ENCODE data around the gene C20orf204. TPM values are rescaled to one million over a fixed set of nuclear protein-coding genes. Genes with fewer than 3 reads are reported as not detected.

C20orf204 gene
- total and polyA plus RNA-seq, 7 donors: under 0.01 to 1.7 (median 0.41) TPM; not detected in 2

GRCh38 chr20:64078934-64079272, 42.9 kb downstream of the C20orf204 start:
- intact Hi-C loops (cut with DNase I): no loop called here
- peak overlapping the region; percentile 60 to 85 (median 70) for H3K4me3 ChIP-seq
- peak overlapping the region; percentile 70 to 81 (median 74) for H3K27ac ChIP-seq
- H3K9me3 ChIP-seq: no peaks in the 10 kb centered on the region
- H3K4me1 ChIP-seq: peaks cover 0 to 29% (median 26%) of the 10 kb centered on the region in 4 donors
- H3K36me3 ChIP-seq: peaks cover 0 to 7% (median 3%) of the 10 kb centered on the region in 4 donors
- TF ChIP-seq POLR2AphosphoS5 (IDR thresholded peaks at IDR 0.05) (no peak), EP300 (IDR thresholded peaks at IDR 0.05) (no peak), POLR2A (IDR thresholded peaks at IDR 0.05) (no peak)
- TF ChIP-seq, protein P1, sequence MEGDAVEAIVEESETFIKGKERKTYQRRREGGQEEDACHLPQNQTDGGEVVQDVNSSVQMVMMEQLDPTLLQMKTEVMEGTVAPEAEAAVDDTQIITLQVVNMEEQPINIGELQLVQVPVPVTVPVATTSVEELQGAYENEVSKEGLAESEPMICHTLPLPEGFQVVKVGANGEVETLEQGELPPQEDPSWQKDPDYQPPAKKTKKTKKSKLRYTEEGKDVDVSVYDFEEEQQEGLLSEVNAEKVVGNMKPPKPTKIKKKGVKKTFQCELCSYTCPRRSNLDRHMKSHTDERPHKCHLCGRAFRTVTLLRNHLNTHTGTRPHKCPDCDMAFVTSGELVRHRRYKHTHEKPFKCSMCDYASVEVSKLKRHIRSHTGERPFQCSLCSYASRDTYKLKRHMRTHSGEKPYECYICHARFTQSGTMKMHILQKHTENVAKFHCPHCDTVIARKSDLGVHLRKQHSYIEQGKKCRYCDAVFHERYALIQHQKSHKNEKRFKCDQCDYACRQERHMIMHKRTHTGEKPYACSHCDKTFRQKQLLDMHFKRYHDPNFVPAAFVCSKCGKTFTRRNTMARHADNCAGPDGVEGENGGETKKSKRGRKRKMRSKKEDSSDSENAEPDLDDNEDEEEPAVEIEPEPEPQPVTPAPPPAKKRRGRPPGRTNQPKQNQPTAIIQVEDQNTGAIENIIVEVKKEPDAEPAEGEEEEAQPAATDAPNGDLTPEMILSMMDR (IDR thresholded peaks at IDR 0.05): no peak
- DNase-seq: no peak
- H3K27me3 ChIP-seq: peaks cover 3 to 16% (median 3%) of the 10 kb centered on the region in 3 donors
- 7 to 8% methylated on average over 4 of the region's 4 CpGs for WGBS, 2 donors

DNA sequence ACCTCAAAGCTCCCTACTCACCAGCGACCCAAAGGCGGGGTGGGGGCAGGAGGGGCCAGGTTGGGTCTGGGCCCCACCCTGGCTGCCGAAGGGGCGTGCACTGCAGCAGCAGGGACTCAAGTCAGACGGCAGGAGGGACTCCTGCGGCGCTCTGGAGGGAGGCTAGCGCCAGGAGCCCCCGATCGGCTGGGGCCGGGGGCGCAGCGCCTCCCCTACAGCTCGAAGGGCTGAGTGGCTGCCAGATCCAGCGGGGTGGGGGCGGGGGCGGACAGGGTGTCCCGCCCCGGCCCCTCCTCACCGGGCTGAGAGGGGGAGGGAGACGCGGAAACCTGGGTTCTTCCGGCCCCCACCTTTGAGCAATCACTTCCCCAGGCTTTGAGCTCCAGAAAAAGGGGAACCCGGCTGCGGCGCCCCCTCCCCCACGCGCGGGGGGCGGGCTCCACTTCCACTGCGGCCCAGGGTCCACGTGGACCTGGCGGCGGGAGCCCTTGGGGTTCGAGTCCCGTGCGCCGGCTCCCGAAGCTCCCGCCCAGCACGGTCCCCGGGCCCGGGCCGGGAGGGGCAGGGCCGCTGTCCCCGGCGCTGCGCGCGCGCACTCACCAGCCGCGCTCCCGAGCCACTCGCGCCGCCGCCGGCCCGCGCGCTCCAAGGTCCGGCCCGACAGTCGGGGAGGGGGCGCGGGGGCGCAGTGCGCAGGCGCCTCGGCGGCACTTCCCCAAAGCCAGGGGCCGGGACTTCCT, 43.5 kb downstream of the C20orf204 start, which contains the start of gene RGS19:
Gene RGS19 (minus strand): TSS at position 246 of the 740 bp plus-strand sequence. CDS start 2,632 bp downstream, outside the sequence.
- intact Hi-C loops (cut with DNase I): loop anchor here (5.0 kb wide), 1 partner anchor 977 kb away; no protein-coding TSS in a partner anchor
- peak; percentile 85 for DNase-seq
- Histone ChIP-seq H3K27ac (peak within 1 kb of the TSS; percentile 70 to 81 (median 74)), H3K4me3 (peak within 1 kb of the TSS; percentile 60 to 85 (median 70)), H3K4me1 (peaks cover 0 to 33% (median 30%) of the 10 kb centered on the region in 4 donors), H3K27me3 (peaks cover 6 to 21% (median 9%) of the 10 kb centered on the region in 3 donors), H3K9me3 (no peaks in the 10 kb centered on the region), H3K36me3 (peaks cover 0 to 2% (median 0%) of the 10 kb centered on the region in 4 donors)
- 0% methylated on average over 73 of the region's 73 CpGs for WGBS, 2 donors
- TF ChIP-seq, protein P1 (IDR thresholded peaks at IDR 0.05): no peak
- TF ChIP-seq EP300 (IDR thresholded peaks at IDR 0.05): no peak
- TF ChIP-seq POLR2A (IDR thresholded peaks at IDR 0.05): no peak
- no peak for TF ChIP-seq POLR2AphosphoS5 (IDR thresholded peaks at IDR 0.05)

DNA sequence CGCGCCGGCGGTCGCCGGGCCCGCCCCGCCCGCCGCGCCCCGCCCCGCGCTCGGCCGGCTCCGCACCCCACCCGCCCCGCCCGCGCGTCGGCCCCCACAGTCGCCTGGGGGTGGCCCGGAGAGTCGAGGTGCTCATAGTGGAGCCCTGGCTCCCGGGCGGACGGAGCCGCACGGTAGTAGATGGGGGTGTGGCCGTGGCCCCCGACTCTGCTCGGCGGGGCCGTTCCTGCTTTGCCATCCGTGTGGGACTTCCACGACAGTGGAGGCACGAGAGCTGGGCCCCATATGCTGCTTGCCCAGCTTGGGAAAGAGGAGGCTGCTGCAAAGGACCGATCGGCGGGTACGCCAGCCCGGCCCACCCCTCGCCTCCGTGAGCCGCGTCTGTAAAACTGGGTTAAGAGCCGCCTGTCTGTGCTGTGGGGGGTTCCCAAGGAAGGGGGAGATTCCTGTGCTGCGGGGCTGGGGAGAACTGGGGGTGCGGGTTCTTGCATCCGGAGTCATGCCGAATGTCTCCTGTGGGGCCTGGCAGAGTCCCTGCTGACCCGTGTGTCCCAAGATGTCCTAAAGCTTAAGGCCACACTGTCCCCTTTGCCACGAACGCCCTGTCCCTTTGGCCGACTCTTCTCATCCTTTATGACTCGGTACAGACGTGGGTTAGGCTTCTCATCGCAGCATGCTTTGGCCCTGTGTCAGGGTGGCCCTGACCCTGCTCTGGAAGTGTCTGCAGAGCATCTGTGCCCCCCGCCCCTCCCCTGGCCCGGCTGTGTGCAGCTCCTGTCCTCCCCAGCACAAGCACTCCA, 44.2 kb downstream of the C20orf204 start, which contains the start of gene OPRL1:
Gene OPRL1 (plus strand): TSS at position 70 of the 800 bp plus-strand sequence. CDS start 12,639 bp downstream, outside the sequence.
- H3K4me1 ChIP-seq: peaks cover 0 to 37% (median 31%) of the 10 kb centered on the region in 4 donors
- H3K9me3 ChIP-seq: no peaks in the 10 kb centered on the region
- peak within 1 kb of the TSS; percentile 60 to 85 (median 70) for H3K4me3 ChIP-seq
- 2 to 5% methylated on average over 62 of the region's 62 CpGs for WGBS, 2 donors
- DNase-seq: no peak
- TF ChIP-seq EP300 (IDR thresholded peaks at IDR 0.05) (peak in 1 of 4 donors; percentile 61), POLR2AphosphoS5 (IDR thresholded peaks at IDR 0.05) (no peak), POLR2A (IDR thresholded peaks at IDR 0.05) (no peak)
- TF ChIP-seq, protein P1 (IDR thresholded peaks at IDR 0.05): no peak
- peaks cover 14 to 29% (median 17%) of the 10 kb centered on the region in 3 donors for H3K27me3 ChIP-seq
- intact Hi-C loops (cut with DNase I): loop anchor here (5.0 kb wide), 1 partner anchor 978 kb away; no protein-coding TSS in a partner anchor
- peak within 1 kb of the TSS; percentile 70 to 81 (median 74) for H3K27ac ChIP-seq
- no peaks in the 10 kb centered on the region for H3K36me3 ChIP-seq

GRCh38 chr20:64080813-64081623, 45.0 kb downstream of the C20orf204 start:
- Histone ChIP-seq H3K4me3 (peak overlapping the region in 2 of 4 donors; percentile 77 to 85), H3K27me3 (peaks cover 14 to 37% (median 21%) of the 10 kb centered on the region in 3 donors), H3K36me3 (no peaks in the 10 kb centered on the region), H3K9me3 (no peaks in the 10 kb centered on the region), H3K27ac (peak overlapping the region in 2 of 4 donors; percentile 73 to 74), H3K4me1 (peaks cover 0 to 37% (median 31%) of the 10 kb centered on the region in 4 donors)
- intact Hi-C loops (cut with DNase I): loop anchor here (5.0 kb wide), 1 partner anchor 979 kb away; no protein-coding TSS in a partner anchor
- 46 to 76% methylated on average over 17 of the region's 17 CpGs for WGBS, 2 donors
- no peak for DNase-seq
- TF ChIP-seq POLR2A (IDR thresholded peaks at IDR 0.05) (no peak), POLR2AphosphoS5 (IDR thresholded peaks at IDR 0.05) (no peak), EP300 (IDR thresholded peaks at IDR 0.05) (no peak)
- TF ChIP-seq, protein P1 (IDR thresholded peaks at IDR 0.05): no peak

All from sigmoid colon (tissue), 7 donors.